HG03175 (cell line): ENCODE results near the gene PCDHGA5.
"Not testable (repeated sequence)": the region's sequence is repeated elsewhere in the genome, so short reads cannot be mapped to it uniquely, and the experiment has no call there.

Experiments
- ATAC-seq: cut with Tn5 transposase; IDR thresholded peaks from one replicate; pipeline ENCODE4 v1.9.1; 2021; ENCODE audit warnings: mild to moderate bottlenecking, moderate library complexity; ENCODE audit not compliant: unreplicated experiment

The PCDHGA5 gene

DNA sequence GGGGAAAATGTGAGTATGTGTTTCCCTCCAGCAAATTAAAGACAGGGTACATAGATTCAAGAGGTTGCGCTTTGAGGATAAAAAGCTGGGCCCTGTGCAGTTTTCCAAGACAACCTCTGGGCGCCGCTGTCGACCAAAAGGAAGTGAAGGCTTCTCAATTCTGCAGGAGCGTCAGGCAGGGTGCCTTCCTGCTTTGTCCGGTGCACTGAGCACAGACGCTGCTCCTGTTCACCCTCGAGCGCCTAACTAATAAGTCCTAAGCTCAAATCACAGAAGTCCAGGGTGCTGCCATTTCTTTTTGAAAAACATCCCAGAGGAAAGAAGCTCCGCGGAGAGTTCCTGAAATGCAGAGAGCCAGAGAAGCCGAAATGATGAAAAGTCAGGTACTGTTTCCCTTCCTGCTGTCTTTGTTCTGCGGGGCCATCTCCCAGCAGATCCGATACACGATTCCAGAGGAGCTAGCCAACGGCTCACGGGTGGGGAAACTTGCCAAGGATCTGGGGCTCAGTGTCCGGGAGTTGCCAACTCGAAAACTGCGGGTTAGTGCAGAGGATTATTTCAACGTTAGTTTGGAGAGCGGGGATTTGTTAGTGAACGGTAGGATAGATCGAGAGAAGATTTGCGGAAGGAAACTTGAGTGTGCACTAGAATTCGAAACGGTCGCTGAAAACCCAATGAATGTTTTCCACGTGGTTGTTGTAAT, 13.9 kb upstream of the PCDHGA5 start, which contains the start of gene PCDHGB1:
PCDHGB1 (plus strand) TSS at position 183 of the 703 bp plus-strand sequence; CDS start at position 345, 162 bp downstream.
- peak; percentile 79 for ATAC-seq

DNA sequence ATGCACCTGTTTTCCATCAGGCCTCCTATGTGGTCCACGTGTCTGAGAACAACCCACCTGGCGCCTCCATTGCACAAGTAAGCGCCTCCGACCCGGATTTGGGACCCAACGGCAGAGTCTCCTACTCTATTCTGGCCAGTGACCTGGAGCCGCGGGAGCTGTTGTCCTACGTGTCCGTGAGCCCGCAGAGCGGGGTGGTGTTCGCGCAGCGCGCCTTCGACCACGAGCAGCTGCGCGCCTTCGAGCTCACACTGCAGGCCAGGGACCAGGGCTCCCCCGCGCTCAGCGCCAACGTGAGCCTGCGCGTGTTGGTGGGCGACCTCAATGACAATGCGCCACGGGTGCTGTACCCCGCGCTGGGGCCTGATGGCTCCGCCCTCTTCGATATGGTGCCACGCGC, 12.4 kb upstream of the PCDHGA5 start:
- no peak for ATAC-seq

DNA sequence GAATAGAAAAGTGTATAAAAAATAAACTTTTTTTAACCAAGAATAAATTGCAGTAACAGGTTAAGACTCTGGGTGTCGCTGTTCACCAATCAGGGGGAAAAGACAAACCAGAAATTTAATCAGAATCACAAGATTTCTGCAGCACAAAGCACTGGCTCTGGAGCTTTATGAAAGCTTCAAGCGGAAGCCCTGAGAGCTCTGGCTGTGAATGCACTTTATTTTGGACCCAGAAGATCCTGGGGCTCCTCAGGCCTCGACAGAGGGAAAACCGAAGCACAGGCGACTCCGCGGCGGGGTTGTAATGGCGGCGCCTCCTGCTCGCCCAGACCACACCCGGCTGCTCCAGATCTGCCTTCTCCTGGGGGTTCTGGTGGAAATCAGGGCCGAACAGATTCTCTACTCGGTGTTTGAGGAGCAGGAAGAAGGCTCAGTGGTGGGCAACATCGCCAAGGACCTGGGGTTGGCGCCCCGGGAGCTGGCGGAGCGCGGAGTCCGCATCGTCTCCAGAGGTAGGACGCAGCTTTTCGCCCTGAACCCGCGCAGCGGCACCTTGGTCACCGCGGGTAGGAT, 9.0 kb upstream of the PCDHGA5 start, which contains the start of gene PCDHGA4:
PCDHGA4 (plus strand) TSS at position 122 of the 570 bp plus-strand sequence; CDS start at position 209, 87 bp downstream.
- no peak for ATAC-seq

DNA sequence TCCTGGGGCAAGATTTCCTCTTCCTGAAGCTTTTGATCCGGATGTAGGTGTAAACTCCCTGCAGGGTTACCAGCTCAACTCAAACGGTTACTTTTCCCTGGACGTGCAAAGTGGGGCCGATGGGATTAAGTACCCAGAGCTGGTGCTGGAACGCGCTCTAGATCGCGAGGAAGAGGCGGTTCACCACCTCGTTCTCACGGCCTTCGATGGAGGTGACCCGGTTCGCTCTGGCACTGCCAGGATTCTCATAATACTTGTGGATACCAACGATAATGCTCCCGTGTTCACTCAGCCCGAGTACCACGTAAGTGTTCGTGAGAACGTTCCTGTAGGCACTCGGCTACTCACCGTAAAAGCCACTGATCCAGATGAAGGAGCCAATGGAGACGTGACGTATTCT, 8.3 kb upstream of the PCDHGA5 start:
- ATAC-seq = no peak

DNA sequence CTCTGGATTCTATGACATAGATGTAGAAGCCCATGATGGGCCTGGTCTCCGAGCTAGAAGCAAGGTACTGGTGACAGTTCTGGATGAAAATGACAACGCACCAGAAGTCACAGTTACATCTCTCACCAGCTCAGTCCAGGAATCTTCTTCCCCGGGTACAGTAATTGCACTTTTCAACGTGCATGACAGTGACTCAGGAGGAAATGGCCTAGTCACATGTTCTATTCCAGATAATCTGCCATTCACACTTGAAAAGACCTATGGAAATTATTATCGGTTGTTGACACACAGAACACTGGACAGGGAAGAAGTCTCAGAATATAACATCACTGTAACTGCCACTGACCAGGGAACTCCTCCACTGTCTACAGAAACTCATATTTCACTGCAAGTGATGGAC, 7.8 kb upstream of the PCDHGA5 start:
- no peak for ATAC-seq

DNA sequence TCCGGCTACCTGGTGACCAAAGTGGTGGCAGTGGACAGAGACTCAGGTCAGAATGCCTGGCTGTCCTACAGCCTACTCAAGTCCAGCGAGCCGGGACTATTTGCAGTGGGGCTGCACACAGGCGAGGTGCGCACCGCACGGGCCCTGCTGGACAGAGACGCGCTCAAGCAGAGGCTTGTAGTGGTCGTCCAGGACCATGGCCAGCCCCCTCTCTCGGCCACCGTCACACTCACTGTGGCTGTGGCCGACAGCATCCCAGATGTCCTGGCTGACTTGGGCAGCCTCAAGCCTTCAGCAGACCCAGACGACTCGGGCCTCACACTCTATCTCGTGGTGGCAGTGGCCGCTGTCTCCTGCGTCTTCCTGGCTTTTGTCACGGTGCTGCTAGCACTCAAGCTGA, 7.0 kb upstream of the PCDHGA5 start:
- no peak for ATAC-seq

DNA sequence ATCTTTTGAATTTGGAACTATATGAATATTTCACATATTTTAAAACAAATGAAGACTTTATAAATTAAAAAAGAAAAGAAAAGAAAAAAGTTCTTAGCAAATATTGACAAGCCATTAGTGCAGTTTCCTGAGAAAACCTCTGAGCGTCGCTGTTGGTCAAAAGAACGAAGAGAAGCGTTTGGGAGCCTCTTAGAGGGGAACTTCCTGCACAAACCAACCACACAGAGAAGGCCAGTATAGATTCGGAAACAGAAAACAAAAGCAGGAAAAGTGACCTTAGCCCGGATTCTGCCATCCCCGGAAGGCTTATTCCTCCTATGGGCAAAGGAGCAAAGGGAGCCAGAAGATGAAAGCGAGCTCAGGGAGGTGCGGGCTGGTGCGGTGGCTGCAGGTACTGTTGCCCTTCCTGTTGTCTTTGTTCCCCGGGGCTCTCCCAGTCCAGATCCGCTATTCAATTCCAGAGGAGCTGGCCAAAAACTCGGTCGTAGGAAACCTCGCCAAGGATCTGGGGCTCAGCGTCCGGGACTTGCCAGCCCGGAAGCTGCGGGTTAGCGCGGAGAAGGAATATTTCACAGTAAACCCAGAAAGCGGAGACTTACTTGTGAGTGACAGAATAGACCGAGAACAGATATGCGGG, 4.1 kb upstream of the PCDHGA5 start, which contains the start of gene PCDHGB2:
PCDHGB2 (plus strand) TSS at position 205 of the 637 bp plus-strand sequence; CDS start at position 347, 142 bp downstream.
- peak; percentile 39 for ATAC-seq

DNA sequence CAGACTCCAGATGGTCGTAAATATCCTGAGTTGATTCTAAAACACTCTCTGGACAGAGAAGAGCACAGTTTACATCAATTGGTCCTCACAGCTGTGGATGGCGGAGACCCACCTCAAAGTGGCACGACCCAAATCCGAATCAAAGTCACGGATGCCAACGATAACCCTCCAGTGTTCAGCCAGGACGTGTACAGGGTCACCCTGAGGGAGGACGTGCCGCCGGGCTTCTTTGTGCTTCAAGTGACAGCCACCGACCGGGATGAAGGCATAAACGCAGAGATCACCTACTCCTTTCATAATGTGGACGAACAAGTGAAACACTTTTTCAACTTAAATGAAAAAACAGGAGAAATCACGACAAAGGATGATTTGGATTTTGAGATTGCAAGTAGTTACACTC, 3.3 kb upstream of the PCDHGA5 start:
- no peak for ATAC-seq

DNA sequence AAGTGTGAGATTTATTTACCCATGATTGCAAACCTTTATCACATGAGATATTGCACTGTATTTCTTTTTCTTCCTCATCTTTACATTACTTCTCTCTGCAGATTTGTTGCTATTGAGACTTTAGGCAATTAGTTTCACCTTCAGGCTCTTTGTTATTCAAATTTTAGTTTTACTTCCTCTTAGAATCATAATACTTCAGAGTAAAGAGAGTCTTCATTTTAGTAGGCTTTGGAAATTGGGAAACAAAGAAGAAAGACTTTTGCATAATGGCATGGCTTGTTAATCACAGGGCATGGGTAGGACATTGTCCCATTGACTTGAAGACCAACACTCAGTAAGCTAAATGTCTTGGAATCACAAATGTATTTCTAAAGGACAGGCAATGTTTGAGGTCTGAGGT, 1.2 kb upstream of the PCDHGA5 start:
- no peak for ATAC-seq

DNA sequence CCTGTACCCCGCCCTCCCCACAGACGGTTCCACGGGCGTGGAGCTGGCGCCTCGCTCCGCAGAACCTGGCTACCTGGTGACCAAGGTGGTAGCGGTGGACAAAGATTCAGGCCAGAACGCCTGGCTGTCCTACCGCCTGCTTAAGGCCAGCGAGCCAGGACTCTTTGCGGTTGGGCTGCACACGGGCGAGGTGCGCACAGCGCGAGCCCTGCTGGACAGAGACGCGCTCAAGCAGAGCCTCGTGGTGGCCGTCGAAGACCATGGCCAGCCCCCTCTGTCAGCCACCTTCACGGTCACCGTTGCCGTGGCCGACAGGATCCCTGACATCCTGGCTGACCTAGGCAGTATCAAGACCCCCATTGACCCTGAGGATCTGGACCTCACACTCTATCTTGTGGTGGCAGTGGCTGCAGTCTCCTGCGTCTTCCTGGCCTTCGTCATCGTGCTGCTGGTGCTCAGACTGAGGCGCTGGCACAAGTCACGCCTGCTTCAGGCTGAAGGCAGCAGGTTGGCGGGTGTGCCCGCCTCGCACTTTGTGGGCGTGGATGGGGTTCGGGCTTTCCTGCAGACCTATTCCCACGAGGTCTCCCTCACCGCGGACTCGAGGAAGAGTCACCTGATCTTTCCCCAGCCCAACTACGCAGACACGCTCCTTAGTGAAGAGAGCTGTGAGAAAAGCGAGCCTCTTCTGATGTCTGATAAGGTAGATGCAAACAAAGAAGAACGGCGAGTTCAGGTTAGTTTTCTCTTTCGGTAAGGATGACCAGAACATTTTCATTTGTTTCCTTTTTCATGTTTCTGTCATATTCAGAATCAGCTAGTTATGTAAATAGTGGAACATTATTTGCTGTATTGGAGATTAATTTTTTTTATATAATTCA, 2.3 kb downstream of the PCDHGA5 start:
- no peak for ATAC-seq

DNA sequence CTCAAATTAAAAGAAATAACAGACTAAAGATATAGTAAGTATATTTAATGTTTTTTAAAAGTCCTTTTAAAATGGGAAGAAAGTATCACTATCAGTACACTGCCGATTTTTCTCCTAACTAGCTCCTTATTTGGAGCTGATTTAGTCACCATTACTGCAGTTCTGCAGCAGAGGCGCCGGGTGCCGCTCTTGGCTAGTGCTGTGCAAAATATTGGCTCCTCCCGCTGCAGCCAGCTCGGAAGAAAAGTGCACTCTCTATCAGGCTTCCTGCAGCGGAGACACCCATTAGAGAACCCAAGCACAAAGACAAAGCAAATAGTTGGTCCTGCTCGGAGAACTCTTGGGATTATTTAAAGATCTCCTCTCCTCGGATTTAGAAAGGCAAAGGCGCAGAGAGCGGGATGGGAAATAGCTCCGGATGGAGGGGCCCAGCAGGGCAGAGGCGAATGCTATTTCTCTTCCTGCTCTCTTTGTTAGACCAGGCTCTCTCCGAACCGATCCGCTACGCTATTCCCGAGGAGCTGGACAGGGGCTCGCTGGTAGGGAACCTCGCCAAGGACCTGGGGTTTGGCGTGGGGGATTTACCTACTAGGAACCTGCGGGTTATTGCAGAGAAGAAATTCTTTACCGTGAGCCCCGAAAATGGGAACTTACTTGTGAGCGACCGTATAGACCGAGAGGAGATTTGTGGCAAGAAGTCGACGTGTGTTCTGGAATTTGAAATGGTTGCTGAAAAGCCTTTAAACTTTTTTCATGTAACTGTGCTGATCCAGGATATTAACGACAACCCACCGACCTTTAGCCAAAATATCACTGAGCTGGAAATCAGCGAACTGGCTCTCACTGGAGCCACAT, 6.3 kb downstream of the PCDHGA5 start, which contains the start of gene PCDHGB3:
PCDHGB3 (plus strand) TSS at position 249 of the 855 bp plus-strand sequence; CDS start at position 402, 153 bp downstream.
- ATAC-seq = peak; percentile 87

DNA sequence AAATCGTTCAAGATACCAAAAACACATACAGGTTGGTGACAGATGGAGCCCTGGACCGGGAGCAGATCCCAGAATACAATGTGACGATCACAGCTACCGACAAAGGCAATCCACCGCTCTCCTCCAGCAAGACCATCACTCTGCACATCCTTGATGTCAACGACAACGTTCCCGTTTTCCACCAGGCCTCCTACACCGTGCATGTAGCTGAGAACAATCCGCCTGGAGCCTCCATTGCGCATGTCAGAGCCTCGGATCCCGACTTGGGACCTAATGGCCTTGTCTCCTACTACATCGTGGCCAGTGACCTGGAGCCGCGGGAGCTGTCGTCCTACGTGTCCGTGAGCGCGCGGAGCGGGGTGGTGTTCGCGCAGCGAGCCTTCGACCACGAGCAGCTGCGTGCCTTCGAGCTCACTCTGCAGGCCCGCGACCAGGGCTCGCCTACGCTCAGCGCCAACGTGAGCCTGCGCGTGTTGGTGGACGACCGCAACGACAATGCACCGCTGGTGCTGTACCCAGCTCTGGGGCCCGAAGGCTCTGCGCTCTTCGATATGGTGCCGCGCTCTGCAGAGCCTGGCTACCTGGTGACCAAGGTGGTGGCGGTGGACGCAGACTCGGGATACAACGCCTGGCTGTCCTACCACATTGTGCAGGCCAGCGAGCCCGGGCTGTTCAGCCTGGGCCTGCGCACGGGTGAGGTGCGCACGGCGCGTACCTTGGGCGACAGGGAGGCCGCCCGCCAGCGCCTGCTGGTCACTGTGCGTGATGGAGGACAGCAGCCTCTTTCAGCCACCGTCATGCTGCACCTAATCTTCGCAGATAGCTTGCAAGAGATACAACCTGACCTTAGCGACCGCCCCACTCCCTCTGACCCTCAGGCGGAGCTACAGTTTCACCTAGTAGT, 7.9 kb downstream of the PCDHGA5 start:
- ATAC-seq = no peak

DNA sequence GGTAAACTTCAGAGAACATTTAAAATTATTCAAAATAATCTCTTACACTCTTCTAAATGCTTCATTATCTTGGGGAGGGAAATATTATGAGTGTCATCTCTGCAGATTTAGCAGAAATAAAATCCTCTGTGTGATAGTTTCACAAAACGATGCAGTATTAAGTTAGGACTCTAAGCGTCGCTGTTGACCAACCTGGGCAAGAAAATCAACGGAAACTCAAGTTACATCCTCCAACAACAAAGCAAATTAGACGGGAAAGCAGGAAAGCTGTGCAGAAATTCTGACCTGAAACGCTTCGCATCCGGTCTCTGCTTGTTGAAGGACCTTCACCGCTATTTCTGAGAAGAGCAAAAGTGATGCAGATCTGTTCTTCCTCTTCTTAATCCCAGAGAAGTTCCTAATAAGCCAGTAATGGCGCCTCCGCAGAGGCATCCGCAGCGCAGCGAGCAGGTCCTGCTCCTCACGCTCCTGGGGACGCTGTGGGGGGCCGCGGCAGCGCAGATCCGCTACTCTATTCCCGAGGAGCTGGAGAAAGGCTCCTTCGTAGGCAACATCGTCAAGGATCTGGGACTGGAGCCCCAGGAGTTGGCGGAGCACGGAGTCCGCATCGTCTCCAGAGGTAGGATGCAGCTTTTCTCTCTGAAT, 9.8 kb downstream of the PCDHGA5 start, which contains the start of gene PCDHGA6:
PCDHGA6 (plus strand) TSS at position 219 of the 645 bp plus-strand sequence; CDS start at position 412, 193 bp downstream.
- ATAC-seq = no peak

DNA sequence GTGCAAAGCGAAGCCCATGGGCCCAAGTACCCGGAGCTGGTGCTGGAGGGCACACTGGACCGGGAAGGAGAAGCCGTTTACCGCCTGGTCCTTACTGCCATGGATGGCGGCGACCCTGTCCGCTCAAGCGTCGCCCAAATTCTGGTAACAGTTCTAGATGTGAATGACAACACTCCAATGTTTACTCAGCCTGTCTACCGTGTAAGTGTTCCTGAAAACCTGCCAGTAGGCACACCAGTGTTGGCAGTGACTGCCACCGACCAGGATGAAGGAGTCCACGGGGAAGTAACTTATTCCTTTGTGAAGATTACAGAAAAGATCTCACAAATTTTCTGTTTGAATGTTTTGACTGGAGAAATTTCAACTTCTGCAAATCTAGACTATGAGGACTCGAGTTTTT, 10.7 kb downstream of the PCDHGA5 start:
- no peak for ATAC-seq

DNA sequence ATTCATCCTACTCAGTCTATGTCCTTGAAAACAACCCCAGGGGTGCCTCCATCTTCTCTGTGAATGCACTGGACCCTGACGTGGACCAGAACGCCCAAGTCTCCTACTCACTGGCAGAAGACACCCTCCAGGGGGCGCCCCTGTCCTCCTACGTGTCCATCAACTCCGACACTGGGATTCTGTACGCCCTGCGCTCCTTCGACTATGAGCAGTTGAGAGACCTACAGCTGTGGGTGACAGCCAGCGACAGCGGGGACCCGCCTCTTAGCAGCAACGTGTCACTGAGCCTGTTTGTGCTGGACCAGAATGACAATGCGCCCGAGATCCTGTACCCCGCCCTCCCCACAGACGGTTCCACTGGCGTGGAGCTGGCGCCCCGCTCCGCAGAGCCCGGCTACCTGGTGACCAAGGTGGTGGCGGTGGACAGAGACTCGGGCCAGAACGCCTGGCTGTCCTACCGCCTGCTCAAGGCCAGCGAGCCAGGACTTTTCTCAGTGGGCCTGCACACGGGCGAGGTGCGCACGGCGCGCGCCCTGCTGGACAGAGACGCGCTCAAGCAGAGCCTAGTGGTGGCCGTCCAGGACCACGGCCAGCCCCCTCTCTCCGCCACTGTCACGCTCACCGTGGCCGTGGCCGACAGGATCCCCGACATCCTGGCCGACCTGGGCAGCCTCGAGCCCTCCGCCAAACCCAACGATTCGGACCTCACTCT, 11.6 kb downstream of the PCDHGA5 start:
- not testable (repeated sequence) for ATAC-seq

DNA sequence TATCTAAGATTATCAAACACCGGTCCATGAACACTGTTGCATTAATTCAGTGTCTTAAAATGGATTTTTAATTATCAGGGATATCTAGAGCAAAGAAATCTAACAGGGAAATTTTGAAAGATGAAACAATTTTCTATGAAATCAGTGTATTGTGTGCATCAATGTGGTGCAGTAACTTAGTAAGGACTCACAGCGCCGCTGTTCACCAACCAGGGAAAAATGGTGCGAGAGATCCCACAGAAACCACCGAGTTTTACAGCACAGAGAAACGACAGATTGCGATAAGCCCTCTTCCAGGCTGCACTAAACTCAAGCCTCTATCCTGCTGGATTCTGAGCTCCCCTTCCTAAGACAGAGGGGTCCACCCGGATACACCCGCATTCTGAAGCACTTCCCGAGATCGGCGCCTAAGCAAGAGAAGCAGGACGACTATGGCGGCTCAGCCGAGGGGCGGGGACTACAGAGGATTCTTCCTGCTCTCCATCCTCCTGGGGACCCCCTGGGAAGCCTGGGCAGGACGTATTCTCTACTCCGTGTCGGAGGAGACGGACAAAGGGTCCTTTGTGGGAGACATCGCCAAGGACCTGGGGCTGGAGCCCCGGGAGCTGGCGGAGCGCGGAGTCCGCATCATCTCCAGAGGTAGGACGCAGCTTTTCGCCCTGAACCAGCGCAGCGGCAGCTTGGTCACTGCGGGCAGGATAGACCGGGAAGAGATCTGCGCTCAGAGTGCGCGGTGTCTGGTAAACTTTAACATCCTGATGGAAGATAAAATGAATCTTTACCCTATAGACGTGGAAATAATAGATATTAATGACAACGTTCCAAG, 18.7 kb downstream of the PCDHGA5 start, which contains the start of gene PCDHGA7:
PCDHGA7 (plus strand) TSS at position 274 of the 826 bp plus-strand sequence; CDS start at position 432, 158 bp downstream.
- ATAC-seq = no peak

DNA sequence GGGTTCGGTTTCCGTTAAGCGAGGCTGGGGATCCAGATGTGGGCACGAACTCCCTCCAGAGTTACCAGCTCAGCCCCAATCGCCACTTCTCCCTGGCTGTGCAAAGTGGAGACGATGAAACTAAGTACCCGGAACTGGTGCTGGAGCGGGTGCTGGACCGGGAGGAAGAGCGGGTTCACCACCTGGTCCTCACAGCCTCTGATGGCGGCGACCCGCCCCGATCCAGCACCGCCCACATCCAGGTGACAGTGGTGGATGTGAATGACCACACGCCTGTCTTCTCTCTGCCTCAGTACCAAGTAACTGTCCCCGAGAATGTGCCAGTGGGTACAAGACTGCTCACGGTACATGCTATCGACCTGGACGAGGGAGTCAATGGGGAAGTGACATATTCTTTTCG, 19.4 kb downstream of the PCDHGA5 start:
- no peak for ATAC-seq
